Measurements from ENCODE around the gene UBE2G2.
A peak's percentile ranks its signal among the peaks of the same experiment; 100 is the strongest.

Gene UBE2G2

GRCh38 chr21:44816761-44817505 is 15.3 kb upstream of the UBE2G2 start:
- no peaks in the 10 kb centered on the region for H3K27me3 ChIP-seq (ENCODE audit: control insufficient read depth, insufficient read depth, low read length)
- H3K4me1 ChIP-seq (ENCODE audit: control insufficient read depth, insufficient read depth, low read length): no peaks in the 10 kb centered on the region
- no peak overlapping the region for H3K27ac ChIP-seq (ENCODE audit: low read depth, low read length)
- no peak overlapping the region for H3K9ac ChIP-seq (ENCODE audit: low read length)
- no peaks in the 10 kb centered on the region for H3K36me3 ChIP-seq (ENCODE audit: control insufficient read depth, insufficient read depth, low read length)
- peak overlapping the region; percentile 82 for H3K4me3 ChIP-seq (ENCODE audit: low read length)

DNA sequence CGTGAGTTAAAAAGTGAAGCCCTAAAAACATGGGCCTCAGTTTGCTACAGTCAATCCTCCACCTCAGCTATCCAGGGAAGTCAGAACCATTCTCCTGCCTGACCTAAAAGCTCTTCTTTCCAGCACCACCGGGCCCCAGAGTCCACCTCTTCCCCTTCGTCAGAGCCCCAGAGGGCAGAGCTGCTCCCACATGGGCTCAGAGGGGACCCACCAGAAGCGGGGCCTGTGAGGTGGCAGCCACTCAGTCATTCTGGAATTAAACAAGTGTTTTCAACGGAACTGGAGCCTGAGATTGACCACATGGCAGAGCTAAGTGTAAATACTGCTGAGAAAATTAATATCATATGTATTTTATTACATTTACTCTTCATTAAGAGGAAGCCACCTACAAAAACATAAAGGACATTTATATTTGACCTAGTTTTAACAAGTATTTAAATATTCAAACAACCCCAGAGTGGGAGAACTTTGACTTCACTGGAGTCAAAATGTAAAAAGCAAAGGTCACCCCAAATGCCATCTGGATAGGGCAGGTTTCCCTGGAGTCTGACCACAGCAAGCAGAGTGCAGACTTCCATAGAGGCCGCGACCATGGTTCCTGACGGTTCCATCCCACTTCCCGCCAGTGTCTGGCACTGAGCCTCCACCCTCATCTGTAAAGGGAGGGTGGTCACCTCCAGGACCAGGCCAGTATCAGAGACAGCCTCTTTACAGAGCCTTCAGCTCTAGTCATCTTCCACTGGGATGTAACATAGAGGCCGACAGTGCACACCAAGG is 14.4 kb upstream of the UBE2G2 start:
- Histone ChIP-seq H3K36me3 (ENCODE audit: control insufficient read depth, insufficient read depth, low read length) (no peaks in the 10 kb centered on the region), H3K4me3 (ENCODE audit: low read length) (no peak overlapping the region), H3K4me1 (ENCODE audit: control insufficient read depth, insufficient read depth, low read length) (no peaks in the 10 kb centered on the region), H3K27me3 (ENCODE audit: control insufficient read depth, insufficient read depth, low read length) (no peaks in the 10 kb centered on the region), H3K9ac (ENCODE audit: low read length) (no peak overlapping the region), H3K27ac (ENCODE audit: low read depth, low read length) (no peak overlapping the region)

- Histone ChIP-seq H3K27ac (ENCODE audit: low read depth, low read length) (no peak overlapping the region), H3K9ac (ENCODE audit: low read length) (no peak overlapping the region), H3K4me3 (ENCODE audit: low read length) (no peak overlapping the region), H3K36me3 (ENCODE audit: control insufficient read depth, insufficient read depth, low read length) (peaks cover 1% of the 10 kb centered on the region), H3K27me3 (ENCODE audit: control insufficient read depth, insufficient read depth, low read length) (no peaks in the 10 kb centered on the region), H3K4me1 (ENCODE audit: control insufficient read depth, insufficient read depth, low read length) (no peaks in the 10 kb centered on the region)
Measured at GRCh38 chr21:44815225-44815624, 13.6 kb upstream of the UBE2G2 start.

- Histone ChIP-seq H3K4me3 (ENCODE audit: low read length) (no peak overlapping the region), H3K9ac (ENCODE audit: low read length) (no peak overlapping the region), H3K27ac (ENCODE audit: low read depth, low read length) (no peak overlapping the region), H3K4me1 (ENCODE audit: control insufficient read depth, insufficient read depth, low read length) (no peaks in the 10 kb centered on the region), H3K36me3 (ENCODE audit: control insufficient read depth, insufficient read depth, low read length) (peaks cover 8% of the 10 kb centered on the region), H3K27me3 (ENCODE audit: control insufficient read depth, insufficient read depth, low read length) (no peaks in the 10 kb centered on the region)
Measured at GRCh38 chr21:44814498-44815023, 12.9 kb upstream of the UBE2G2 start.

DNA sequence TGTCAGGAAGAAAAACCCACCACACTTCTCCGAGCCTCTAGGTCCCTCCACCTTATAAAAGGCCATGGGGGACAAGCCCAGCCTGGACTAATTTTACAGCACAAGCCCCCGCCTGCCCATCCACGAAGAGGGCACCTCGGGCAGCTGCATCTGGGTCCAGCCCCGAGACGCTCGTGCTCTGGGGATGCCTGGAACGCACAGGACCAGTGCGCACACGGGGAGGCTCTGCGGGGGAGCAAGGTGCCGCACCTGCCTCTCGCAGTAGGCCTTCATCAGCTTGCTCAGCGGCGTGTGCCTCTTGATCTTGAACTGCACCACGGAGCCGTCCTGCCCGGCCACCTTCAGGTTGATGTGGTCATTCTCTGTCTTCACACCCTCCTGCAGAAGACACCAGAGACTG is 12.1 kb upstream of the UBE2G2 start:
- no peaks in the 10 kb centered on the region for H3K27me3 ChIP-seq (ENCODE audit: control insufficient read depth, insufficient read depth, low read length)
- H3K27ac ChIP-seq (ENCODE audit: low read depth, low read length): no peak overlapping the region
- no peaks in the 10 kb centered on the region for H3K4me1 ChIP-seq (ENCODE audit: control insufficient read depth, insufficient read depth, low read length)
- H3K4me3 ChIP-seq (ENCODE audit: low read length): no peak overlapping the region
- H3K36me3 ChIP-seq (ENCODE audit: control insufficient read depth, insufficient read depth, low read length): peaks cover 10% of the 10 kb centered on the region
- H3K9ac ChIP-seq (ENCODE audit: low read length): no peak overlapping the region

- H3K4me3 ChIP-seq (ENCODE audit: low read length): no peak overlapping the region
- no peaks in the 10 kb centered on the region for H3K4me1 ChIP-seq (ENCODE audit: control insufficient read depth, insufficient read depth, low read length)
- no peaks in the 10 kb centered on the region for H3K27me3 ChIP-seq (ENCODE audit: control insufficient read depth, insufficient read depth, low read length)
- H3K9ac ChIP-seq (ENCODE audit: low read length): no peak overlapping the region
- H3K27ac ChIP-seq (ENCODE audit: low read depth, low read length): no peak overlapping the region
- H3K36me3 ChIP-seq (ENCODE audit: control insufficient read depth, insufficient read depth, low read length): peaks cover 12% of the 10 kb centered on the region
Measured at GRCh38 chr21:44813149-44813548, 11.5 kb upstream of the UBE2G2 start.

- no peaks in the 10 kb centered on the region for H3K4me1 ChIP-seq (ENCODE audit: control insufficient read depth, insufficient read depth, low read length)
- no peaks in the 10 kb centered on the region for H3K27me3 ChIP-seq (ENCODE audit: control insufficient read depth, insufficient read depth, low read length)
- no peak overlapping the region for H3K27ac ChIP-seq (ENCODE audit: low read depth, low read length)
- peaks cover 12% of the 10 kb centered on the region for H3K36me3 ChIP-seq (ENCODE audit: control insufficient read depth, insufficient read depth, low read length)
- no peak overlapping the region for H3K9ac ChIP-seq (ENCODE audit: low read length)
- no peak overlapping the region for H3K4me3 ChIP-seq (ENCODE audit: low read length)
Measured at GRCh38 chr21:44812640-44813039, 11.0 kb upstream of the UBE2G2 start.

- H3K36me3 ChIP-seq (ENCODE audit: control insufficient read depth, insufficient read depth, low read length): peaks cover 25% of the 10 kb centered on the region
- no peak overlapping the region for H3K4me3 ChIP-seq (ENCODE audit: low read length)
- no peaks in the 10 kb centered on the region for H3K4me1 ChIP-seq (ENCODE audit: control insufficient read depth, insufficient read depth, low read length)
- no peak overlapping the region for H3K27ac ChIP-seq (ENCODE audit: low read depth, low read length)
- H3K27me3 ChIP-seq (ENCODE audit: control insufficient read depth, insufficient read depth, low read length): no peaks in the 10 kb centered on the region
- H3K9ac ChIP-seq (ENCODE audit: low read length): no peak overlapping the region
Measured at GRCh38 chr21:44810779-44811178, 9.2 kb upstream of the UBE2G2 start.

- H3K9ac ChIP-seq (ENCODE audit: low read length): no peak overlapping the region
- H3K27ac ChIP-seq (ENCODE audit: low read depth, low read length): no peak overlapping the region
- H3K4me1 ChIP-seq (ENCODE audit: control insufficient read depth, insufficient read depth, low read length): peaks cover 10% of the 10 kb centered on the region
- no peak overlapping the region for H3K4me3 ChIP-seq (ENCODE audit: low read length)
- peaks cover 28% of the 10 kb centered on the region for H3K36me3 ChIP-seq (ENCODE audit: control insufficient read depth, insufficient read depth, low read length)
- no peaks in the 10 kb centered on the region for H3K27me3 ChIP-seq (ENCODE audit: control insufficient read depth, insufficient read depth, low read length)
Measured at GRCh38 chr21:44805859-44806258, 4.2 kb upstream of the UBE2G2 start.

DNA sequence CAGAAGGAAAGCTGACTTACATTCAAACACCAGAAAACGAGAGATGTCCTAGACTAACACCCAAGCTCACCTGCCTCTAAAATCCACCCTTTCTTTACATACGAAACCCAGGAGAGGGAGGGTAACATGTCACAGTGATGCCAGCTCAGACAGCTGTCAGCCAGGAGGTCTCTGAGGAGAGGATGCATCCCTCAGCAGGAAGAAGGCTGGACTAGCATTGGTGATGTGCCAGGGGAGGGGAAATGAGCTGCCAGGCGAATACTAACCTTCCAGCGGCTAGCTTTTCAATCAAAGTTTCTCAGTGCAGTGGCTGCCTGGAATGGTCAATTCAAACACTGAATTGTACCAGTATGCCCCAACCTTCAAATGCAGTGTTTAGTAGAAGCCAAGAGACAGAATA is 3.6 kb upstream of the UBE2G2 start:
- peaks cover 27% of the 10 kb centered on the region for H3K36me3 ChIP-seq (ENCODE audit: control insufficient read depth, insufficient read depth, low read length)

GRCh38 chr21:44804762-44805161 is 3.1 kb upstream of the UBE2G2 start:
- no peak overlapping the region for H3K27ac ChIP-seq (ENCODE audit: low read depth, low read length)

More for the DNA sequence above, 3.6 kb upstream of the UBE2G2 start:
- no peaks in the 10 kb centered on the region for H3K27me3 ChIP-seq (ENCODE audit: control insufficient read depth, insufficient read depth, low read length)
- no peak overlapping the region for H3K4me3 ChIP-seq (ENCODE audit: low read length)
- H3K27ac ChIP-seq (ENCODE audit: low read depth, low read length): no peak overlapping the region
- H3K4me1 ChIP-seq (ENCODE audit: control insufficient read depth, insufficient read depth, low read length): peaks cover 16% of the 10 kb centered on the region
- no peak overlapping the region for H3K9ac ChIP-seq (ENCODE audit: low read length)

DNA sequence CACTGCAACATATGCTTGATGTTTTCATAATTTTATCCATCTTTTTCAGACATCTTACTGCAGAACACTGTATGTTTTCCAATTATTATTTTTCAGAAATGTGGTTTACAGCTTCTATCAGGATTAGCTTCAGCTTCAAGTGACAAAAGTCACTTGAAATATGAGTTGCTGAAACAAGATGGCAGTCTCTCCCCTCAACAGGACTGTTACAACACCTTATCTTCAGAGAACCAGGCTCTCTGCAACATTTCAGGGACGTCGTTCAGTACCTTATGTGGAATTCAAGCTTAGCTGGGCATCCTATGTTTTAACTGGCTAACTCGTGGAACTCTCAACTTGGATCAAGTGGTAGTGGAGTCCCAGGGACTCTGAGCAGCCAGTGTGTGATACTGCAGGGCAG is 2.0 kb upstream of the UBE2G2 start:
- Histone ChIP-seq H3K36me3 (ENCODE audit: control insufficient read depth, insufficient read depth, low read length) (peaks cover 18% of the 10 kb centered on the region), H3K27me3 (ENCODE audit: control insufficient read depth, insufficient read depth, low read length) (no peaks in the 10 kb centered on the region), H3K4me1 (ENCODE audit: control insufficient read depth, insufficient read depth, low read length) (peaks cover 22% of the 10 kb centered on the region), H3K4me3 (ENCODE audit: low read length) (no peak overlapping the region), H3K27ac (ENCODE audit: low read depth, low read length) (no peak overlapping the region), H3K9ac (ENCODE audit: low read length) (no peak overlapping the region)

More at GRCh38 chr21:44804762-44805161, 3.1 kb upstream of the UBE2G2 start:
- Histone ChIP-seq H3K27me3 (ENCODE audit: control insufficient read depth, insufficient read depth, low read length) (no peaks in the 10 kb centered on the region), H3K4me1 (ENCODE audit: control insufficient read depth, insufficient read depth, low read length) (peaks cover 21% of the 10 kb centered on the region), H3K36me3 (ENCODE audit: control insufficient read depth, insufficient read depth, low read length) (peaks cover 22% of the 10 kb centered on the region), H3K9ac (ENCODE audit: low read length) (no peak overlapping the region), H3K4me3 (ENCODE audit: low read length) (no peak overlapping the region)
